ENCODE data around the gene CWH43. TPM values are rescaled to one million over a fixed set of nuclear protein-coding genes. Genes with fewer than 3 reads are reported as not detected.
"Not testable (repeated sequence)": the region's sequence is repeated elsewhere in the genome, so short reads cannot be mapped to it uniquely, and the experiment has no call there.

Gene CWH43
- polyA plus RNA-seq, 1 donor from 2014 or later, result not detected

- Histone ChIP-seq H4K20me1 (ENCODE audit: insufficient read depth) (no peaks in the 10 kb centered on the region), H3K4me3 (ENCODE audit: low read length) (no peak overlapping the region), H3K4me2 (ENCODE audit: low read length) (no peak overlapping the region), H3F3A (ENCODE audit: insufficient read depth, low read length, poor library complexity, severe bottlenecking) (no peaks in the 10 kb centered on the region), H3K36me3 (ENCODE audit: insufficient read depth, low read length) (no peaks in the 10 kb centered on the region), H3K9ac (ENCODE audit: low read length) (no peak overlapping the region), H3K27me3 (ENCODE audit: insufficient read depth, low read depth, low read length) (no peaks in the 10 kb centered on the region), H3K9me3 (ENCODE audit: low read length) (no peaks in the 10 kb centered on the region), H3K79me2 (replicated peaks; ENCODE audit: insufficient read depth, low read length) (no peaks in the 10 kb centered on the region), H3K9me2 (ENCODE audit: insufficient read depth, low read length) (no peaks in the 10 kb centered on the region), H3K27ac (ENCODE audit: low read length) (no peak overlapping the region), H2AFZ (ENCODE audit: low read depth, low read length) (no peak overlapping the region)
- TF ChIP-seq REST (IDR thresholded peaks at IDR 0.05; ENCODE audit: borderline replicate concordance) (no peak), MXI1 (conservative IDR thresholded peaks at IDR 0.05; ENCODE audit: poor library complexity, severe bottlenecking) (no peak), POLR2AphosphoS5 (IDR thresholded peaks at IDR 0.05) (no peak), SMC3 (conservative IDR thresholded peaks at IDR 0.05; ENCODE audit: poor library complexity) (no peak), TAF1 (IDR thresholded peaks at IDR 0.05; ENCODE audit: low read depth) (no peak), CTCF (IDR thresholded peaks at IDR 0.05; ENCODE audit: poor library complexity, severe bottlenecking) (no peak), EZH2 (IDR thresholded peaks at IDR 0.05; ENCODE audit: borderline replicate concordance, insufficient read depth, low read length, poor library complexity, severe bottlenecking) (no peak), EP300 (conservative IDR thresholded peaks at IDR 0.05; ENCODE audit: poor library complexity, severe bottlenecking) (no peak), RAD21 (conservative IDR thresholded peaks at IDR 0.05) (no peak)
These were observed 36.4 kb upstream of the CWH43 start for GRCh38 chr4:48949518-48950219.

GRCh38 chr4:48954314-48954713 lies 31.8 kb upstream of the CWH43 start:
- Histone ChIP-seq H4K20me1 (ENCODE audit: insufficient read depth) (no peaks in the 10 kb centered on the region), H3K79me2 (replicated peaks; ENCODE audit: insufficient read depth, low read length) (no peaks in the 10 kb centered on the region), H3K9me2 (ENCODE audit: insufficient read depth, low read length) (no peaks in the 10 kb centered on the region), H3K27ac (ENCODE audit: low read length) (no peak overlapping the region), H2AFZ (ENCODE audit: low read depth, low read length) (no peak overlapping the region), H3K4me2 (ENCODE audit: low read length) (no peak overlapping the region), H3K9me3 (ENCODE audit: low read length) (no peaks in the 10 kb centered on the region), H3K9ac (ENCODE audit: low read length) (no peak overlapping the region), H3F3A (ENCODE audit: insufficient read depth, low read length, poor library complexity, severe bottlenecking) (no peaks in the 10 kb centered on the region), H3K36me3 (ENCODE audit: insufficient read depth, low read length) (no peaks in the 10 kb centered on the region), H3K4me3 (ENCODE audit: low read length) (no peak overlapping the region), H3K27me3 (ENCODE audit: insufficient read depth, low read depth, low read length) (no peaks in the 10 kb centered on the region)
- no peak for TF ChIP-seq REST (IDR thresholded peaks at IDR 0.05; ENCODE audit: borderline replicate concordance)
- no peak for TF ChIP-seq RAD21 (conservative IDR thresholded peaks at IDR 0.05)
- TF ChIP-seq POLR2AphosphoS5 (IDR thresholded peaks at IDR 0.05), result no peak
- no peak for TF ChIP-seq TAF1 (IDR thresholded peaks at IDR 0.05; ENCODE audit: low read depth)
- TF ChIP-seq SMC3 (conservative IDR thresholded peaks at IDR 0.05; ENCODE audit: poor library complexity), result no peak
- TF ChIP-seq EP300 (conservative IDR thresholded peaks at IDR 0.05; ENCODE audit: poor library complexity, severe bottlenecking), result no peak
- TF ChIP-seq MXI1 (conservative IDR thresholded peaks at IDR 0.05; ENCODE audit: poor library complexity, severe bottlenecking), result no peak
- no peak for TF ChIP-seq CTCF (IDR thresholded peaks at IDR 0.05; ENCODE audit: poor library complexity, severe bottlenecking)
- TF ChIP-seq EZH2 (IDR thresholded peaks at IDR 0.05; ENCODE audit: borderline replicate concordance, insufficient read depth, low read length, poor library complexity, severe bottlenecking), result no peak

- not testable (repeated sequence) for H3K27ac ChIP-seq (ENCODE audit: low read length); H2AFZ ChIP-seq (ENCODE audit: low read depth, low read length); H3K79me2 ChIP-seq (replicated peaks; ENCODE audit: insufficient read depth, low read length); H3K9me3 ChIP-seq (ENCODE audit: low read length); H3K9me2 ChIP-seq (ENCODE audit: insufficient read depth, low read length); H3K36me3 ChIP-seq (ENCODE audit: insufficient read depth, low read length); H3K4me2 ChIP-seq (ENCODE audit: low read length); H3K27me3 ChIP-seq (ENCODE audit: insufficient read depth, low read depth, low read length); H3K4me3 ChIP-seq (ENCODE audit: low read length); H4K20me1 ChIP-seq (ENCODE audit: insufficient read depth); H3F3A ChIP-seq (ENCODE audit: insufficient read depth, low read length, poor library complexity, severe bottlenecking); H3K9ac ChIP-seq (ENCODE audit: low read length)
These were observed 28.7 kb upstream of the CWH43 start for GRCh38 chr4:48957366-48957765.

All from neural cell (in vitro differentiated cells).